Measurements from ENCODE around the gene SSH2.

SSH2 gene

GRCh38 chr17:29579866-29580771, 349.9 kb downstream of the SSH2 start (continued):
- TF ChIP-seq ZNF148 (tag by site-specific recombination; IDR thresholded peaks at IDR 0.05; ENCODE audit: borderline replicate concordance) (no peak), ZNF645 (tag by site-specific recombination; IDR thresholded peaks at IDR 0.05) (no peak), PBX3 (CRISPR knock-in tag; IDR thresholded peaks at IDR 0.05) (no peak), ZNF341 (tag by site-specific recombination; IDR thresholded peaks at IDR 0.05; ENCODE audit: low read depth) (no peak), ZNF266 (tag by site-specific recombination; IDR thresholded peaks at IDR 0.05; ENCODE audit: low read depth) (no peak), BCL6B (tag by site-specific recombination; IDR thresholded peaks at IDR 0.05) (no peak), PRDM1 (tag by site-specific recombination; IDR thresholded peaks at IDR 0.05) (no peak), GLI4 (tag by site-specific recombination; IDR thresholded peaks at IDR 0.05) (no peak), ZNF350 (tag by site-specific recombination; IDR thresholded peaks at IDR 0.05) (no peak), WT1 (tag by site-specific recombination; IDR thresholded peaks at IDR 0.05) (0 out of 2 replicates have a peak, but pooled peaks have one; percentile 9), ZNF280C (tag by site-specific recombination; IDR thresholded peaks at IDR 0.05) (no peak), ZNF580 (tag by site-specific recombination; IDR thresholded peaks at IDR 0.05) (peak; percentile 65; the same call in 1 of the 2 replicates), ZNF707 (tag by site-specific recombination; IDR thresholded peaks at IDR 0.05) (no peak), YY2 (tag by site-specific recombination; IDR thresholded peaks at IDR 0.05) (no peak), ZNF24 (tag by site-specific recombination; IDR thresholded peaks at IDR 0.05) (no peak), ZNF510 (tag by site-specific recombination; IDR thresholded peaks at IDR 0.05; ENCODE audit: insufficient replicate concordance) (no peak)

Data from HEK293 (cell line).